ENCODE results near the gene S100P. TPM values are rescaled to one million over a fixed set of nuclear protein-coding genes. Genes with fewer than 3 reads are reported as not detected.

S100P gene
- total RNA-seq, 1 donor from 2014 or later = not detected

DNA sequence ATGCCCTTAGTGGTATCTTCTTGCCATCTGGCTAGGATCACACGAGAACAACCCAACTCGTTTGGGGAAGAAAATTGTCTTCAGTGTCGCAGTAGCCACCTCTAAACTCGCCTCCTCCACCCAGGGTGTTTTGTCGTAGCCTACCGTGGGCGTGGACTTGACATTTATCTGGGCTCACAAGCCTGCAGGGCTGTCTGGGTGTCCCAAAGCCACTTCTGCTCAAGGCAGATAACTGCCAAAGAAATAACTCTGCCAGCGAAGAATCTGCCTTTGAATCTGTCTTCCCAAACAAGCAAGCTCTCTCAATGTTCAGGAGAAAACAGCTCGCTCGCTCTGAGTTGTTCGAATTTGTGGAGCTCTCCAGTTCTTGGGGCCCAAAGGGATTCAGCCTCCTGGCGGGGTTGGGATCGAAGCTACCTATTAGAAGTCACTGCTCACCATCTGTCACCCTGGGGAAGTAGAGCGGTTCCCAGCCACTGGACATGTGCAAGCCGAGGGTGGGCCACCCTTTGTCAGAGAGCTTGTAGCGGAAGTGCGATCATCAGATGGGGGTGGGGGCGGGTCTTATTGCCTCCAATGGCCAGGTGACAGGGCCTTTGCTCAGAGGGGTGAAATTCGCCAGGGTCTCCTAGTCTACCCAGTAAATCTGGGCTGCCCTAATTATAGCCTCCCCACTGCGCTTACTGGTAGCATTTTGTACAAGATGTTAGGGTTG, 37.1 kb downstream of the S100P start:
- Histone ChIP-seq H3K36me3 (no peaks in the 10 kb centered on the region), H3K27me3 (ENCODE audit: low read depth) (peaks cover 5% of the 10 kb centered on the region), H3K27ac (replicated peaks) (peak overlapping the region; percentile 42), H3K9me3 (replicated peaks) (no peaks in the 10 kb centered on the region), H3K4me1 (peaks cover 10% of the 10 kb centered on the region), H3K4me3 (no peak overlapping the region)
- DNase-seq = no peak
- TF ChIP-seq, protein P1, sequence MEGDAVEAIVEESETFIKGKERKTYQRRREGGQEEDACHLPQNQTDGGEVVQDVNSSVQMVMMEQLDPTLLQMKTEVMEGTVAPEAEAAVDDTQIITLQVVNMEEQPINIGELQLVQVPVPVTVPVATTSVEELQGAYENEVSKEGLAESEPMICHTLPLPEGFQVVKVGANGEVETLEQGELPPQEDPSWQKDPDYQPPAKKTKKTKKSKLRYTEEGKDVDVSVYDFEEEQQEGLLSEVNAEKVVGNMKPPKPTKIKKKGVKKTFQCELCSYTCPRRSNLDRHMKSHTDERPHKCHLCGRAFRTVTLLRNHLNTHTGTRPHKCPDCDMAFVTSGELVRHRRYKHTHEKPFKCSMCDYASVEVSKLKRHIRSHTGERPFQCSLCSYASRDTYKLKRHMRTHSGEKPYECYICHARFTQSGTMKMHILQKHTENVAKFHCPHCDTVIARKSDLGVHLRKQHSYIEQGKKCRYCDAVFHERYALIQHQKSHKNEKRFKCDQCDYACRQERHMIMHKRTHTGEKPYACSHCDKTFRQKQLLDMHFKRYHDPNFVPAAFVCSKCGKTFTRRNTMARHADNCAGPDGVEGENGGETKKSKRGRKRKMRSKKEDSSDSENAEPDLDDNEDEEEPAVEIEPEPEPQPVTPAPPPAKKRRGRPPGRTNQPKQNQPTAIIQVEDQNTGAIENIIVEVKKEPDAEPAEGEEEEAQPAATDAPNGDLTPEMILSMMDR (IDR thresholded peaks at IDR 0.05; ENCODE audit: borderline replicate concordance) = no peak
- intact Hi-C loops (cut with micrococcal nuclease) = no loop called here

- DNase-seq = no peak
- H3K36me3 ChIP-seq = no peaks in the 10 kb centered on the region
- TF ChIP-seq, protein P1 (IDR thresholded peaks at IDR 0.05; ENCODE audit: borderline replicate concordance) = no peak
- H3K9me3 ChIP-seq (replicated peaks) = no peaks in the 10 kb centered on the region
- peaks cover 10% of the 10 kb centered on the region for H3K4me1 ChIP-seq
- peaks cover 5% of the 10 kb centered on the region for H3K27me3 ChIP-seq (ENCODE audit: low read depth)
- intact Hi-C loops (cut with micrococcal nuclease) = no loop called here
- no peak overlapping the region for H3K27ac ChIP-seq (replicated peaks)
- no peak overlapping the region for H3K4me3 ChIP-seq
These were observed 37.6 kb downstream of the S100P start for GRCh38 chr4:6731318-6731675.

DNA sequence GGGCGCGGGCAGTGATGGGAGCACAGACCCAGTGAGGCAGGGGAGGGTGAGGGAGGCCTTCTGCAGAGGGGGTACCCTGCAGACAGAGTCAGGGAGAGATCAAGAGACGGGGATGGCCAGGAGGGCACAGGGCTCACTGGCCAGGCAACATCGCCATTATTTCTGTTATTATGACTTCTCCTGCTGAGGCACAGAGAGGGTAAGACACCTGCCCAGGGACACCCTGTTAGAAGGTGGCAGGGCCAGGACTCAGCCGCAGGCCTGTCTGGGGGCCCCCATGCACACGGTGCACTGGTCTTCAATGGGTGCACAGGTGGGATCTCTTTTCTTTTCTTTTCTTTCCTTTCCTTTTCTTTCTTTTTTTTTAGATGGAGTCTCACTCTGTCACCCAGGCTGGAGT, 38.1 kb downstream of the S100P start:
- peaks cover 10% of the 10 kb centered on the region for H3K4me1 ChIP-seq
- TF ChIP-seq, protein P1 (IDR thresholded peaks at IDR 0.05; ENCODE audit: borderline replicate concordance) = no peak
- no peaks in the 10 kb centered on the region for H3K36me3 ChIP-seq
- DNase-seq = no peak
- peaks cover 5% of the 10 kb centered on the region for H3K27me3 ChIP-seq (ENCODE audit: low read depth)
- H3K27ac ChIP-seq (replicated peaks) = no peak overlapping the region
- H3K4me3 ChIP-seq = no peak overlapping the region
- H3K9me3 ChIP-seq (replicated peaks) = no peaks in the 10 kb centered on the region
- intact Hi-C loops (cut with micrococcal nuclease) = no loop called here

DNA sequence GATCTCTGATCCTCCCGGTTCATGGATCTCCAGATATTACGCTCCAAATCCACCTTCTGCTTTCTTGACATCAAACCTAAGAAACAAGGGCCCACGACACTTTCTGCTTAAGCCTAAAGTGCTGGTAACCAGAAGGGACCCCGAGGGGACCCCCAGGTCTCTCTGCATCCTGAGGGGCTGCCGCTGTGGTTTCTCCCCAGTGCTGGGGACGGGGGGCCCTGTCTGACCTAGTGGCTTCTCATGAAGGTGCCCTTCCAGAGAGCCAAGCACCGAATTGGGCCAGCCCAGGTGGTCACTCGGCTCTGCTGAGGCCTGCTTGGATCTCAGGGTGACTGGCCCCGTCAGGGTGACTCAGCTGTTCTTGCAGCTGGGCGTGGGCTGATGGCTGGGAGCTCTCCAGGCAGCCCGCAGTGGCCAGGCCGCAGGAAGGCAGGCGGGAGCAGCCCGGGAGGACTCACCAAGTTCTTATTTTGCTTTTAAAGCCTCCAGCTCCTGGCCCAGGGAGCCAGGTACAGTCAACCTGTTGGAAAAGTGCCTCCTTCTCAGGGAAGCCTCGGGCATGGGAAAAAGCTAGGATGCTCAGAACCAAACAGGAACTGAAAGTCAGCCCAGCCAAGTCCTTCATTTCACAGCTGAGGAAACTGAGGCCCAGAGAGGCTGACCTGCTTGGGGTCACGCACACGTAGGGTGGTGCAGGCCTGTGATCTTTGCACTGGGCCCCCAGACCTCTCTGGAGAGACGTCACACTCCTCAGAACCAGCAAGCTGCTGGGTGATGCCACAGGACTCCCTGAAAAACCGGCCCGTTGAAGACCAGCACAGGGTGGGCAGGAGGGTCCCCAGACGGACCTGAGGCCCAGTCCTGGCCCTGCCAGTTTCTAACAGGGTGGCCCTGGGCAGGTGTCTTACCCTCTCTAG, 39.0 kb downstream of the S100P start:
- Histone ChIP-seq H3K27ac (replicated peaks) (peak overlapping the region; percentile 72), H3K27me3 (ENCODE audit: low read depth) (peaks cover 5% of the 10 kb centered on the region), H3K4me3 (no peak overlapping the region), H3K4me1 (peaks cover 10% of the 10 kb centered on the region), H3K9me3 (replicated peaks) (no peaks in the 10 kb centered on the region), H3K36me3 (no peaks in the 10 kb centered on the region)
- TF ChIP-seq, protein P1 (IDR thresholded peaks at IDR 0.05; ENCODE audit: borderline replicate concordance) = no peak
- peak; percentile 76 for DNase-seq
- intact Hi-C loops (cut with micrococcal nuclease) = no loop called here

DNA sequence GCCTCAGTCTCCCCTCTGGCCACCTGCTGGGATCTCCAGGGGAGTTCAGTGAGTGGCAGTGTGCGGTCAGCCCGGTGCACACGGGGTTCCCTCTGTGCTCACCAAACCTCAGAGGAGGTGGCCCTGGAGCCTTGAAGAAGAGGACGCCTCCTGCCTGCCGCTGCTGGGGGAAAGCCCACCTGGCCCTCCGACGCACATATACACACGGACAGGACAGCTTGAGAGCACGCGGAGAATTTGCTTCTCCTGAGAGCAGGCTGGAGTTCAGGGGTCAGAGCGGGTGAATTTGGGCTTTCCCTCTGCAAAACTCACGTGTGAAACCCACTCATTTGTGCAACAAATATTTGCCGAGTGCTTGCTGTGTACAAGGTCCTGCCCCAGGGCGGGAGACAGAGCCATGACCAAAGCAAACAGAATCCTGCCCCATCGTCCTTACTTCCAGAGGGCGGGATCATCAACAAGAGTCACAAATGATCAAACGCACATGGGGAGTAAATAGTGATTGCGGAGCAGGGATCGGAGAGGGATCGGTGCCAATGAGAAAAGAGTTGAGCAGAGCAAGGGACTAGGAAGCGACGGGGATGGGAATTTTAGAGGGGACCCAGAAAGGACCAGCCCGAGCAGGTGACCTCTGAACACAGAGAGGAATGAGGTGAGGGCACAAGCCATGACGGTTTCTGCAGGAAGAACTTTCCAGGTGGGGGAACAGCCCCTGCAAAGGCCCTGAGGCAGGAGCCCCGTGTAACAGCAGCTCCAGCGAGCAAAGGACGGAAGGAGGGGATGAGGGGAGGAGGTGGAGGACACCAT, 39.9 kb downstream of the S100P start:
- TF ChIP-seq, protein P1 (IDR thresholded peaks at IDR 0.05; ENCODE audit: borderline replicate concordance) = no peak
- intact Hi-C loops (cut with micrococcal nuclease) = no loop called here
- no peak for DNase-seq
- no peaks in the 10 kb centered on the region for H3K9me3 ChIP-seq (replicated peaks)
- H3K4me3 ChIP-seq = no peak overlapping the region
- no peaks in the 10 kb centered on the region for H3K36me3 ChIP-seq
- peaks cover 10% of the 10 kb centered on the region for H3K4me1 ChIP-seq
- peak overlapping the region; percentile 72 for H3K27ac ChIP-seq (replicated peaks)
- H3K27me3 ChIP-seq (ENCODE audit: low read depth) = peaks cover 5% of the 10 kb centered on the region

Data from left ventricle myocardium inferior (tissue), 1 donor.